BJ (cell line): ENCODE measurements around the gene FAM149B1. TPM values are rescaled to one million over a fixed set of nuclear protein-coding genes. Genes with fewer than 3 reads are reported as not detected.

Source experiments
- CTCF ChIA-PET: fragments of 350-600 bp; formaldehyde crosslinking; extraction: SDS; loops from one replicate; lab custom pipeline; 2021; ENCODE audit warnings: antibody characterized with exemption, inconsistent platforms; lab: Yijun Ruan, JAX
- POLR2A ChIA-PET: fragments of 300-600 bp; sonication (Branson Sonifier 250); formaldehyde crosslinking; extraction: SDS; loops from one replicate; lab custom pipeline; 2021; ENCODE audit warnings: antibody characterized with exemption; lab: Charles Lee
- DNase-seq: peaks from one replicate; pipeline ENCODE4 v3.0.0-alpha.2; 2011; ENCODE audit warnings: low read depth
- H3K27me3 ChIP-seq: 2 replicates; pipeline ENCODE4 v1.6.0; 2011; ENCODE audit warnings: low read length; ENCODE audit not compliant: control insufficient read depth, insufficient read depth
- H3K36me3 ChIP-seq: 2 replicates; pipeline ENCODE4 v1.5.1; 2011; ENCODE audit warnings: low read length; ENCODE audit not compliant: control insufficient read depth, insufficient read depth
- H3K4me3 ChIP-seq: 2 replicates; pipeline ENCODE4 v1.5.1; 2011; ENCODE audit warnings: low read depth, mild to moderate bottlenecking, control low read depth, low read length
- polyA plus RNA-seq: library from polyadenylated mRNA; depleted of rRNA; stranded (reverse); fragments of >200 nt; gene quantifications from 2 replicates; pipeline ENCODE4 v1.2.3, GENCODE V29; 2011
- TF ChIP-seq, protein P1 (sequence below): IDR thresholded peaks from 2 replicates; pipeline ENCODE4 v1.5.1; 2011; ENCODE audit warnings: low read depth, mild to moderate bottlenecking, control low read depth, inconsistent platforms, low read length, moderate library complexity; ENCODE audit not compliant: insufficient read depth

Gene FAM149B1
- polyA plus RNA-seq, 1 experiment = 33.0 TPM

- Histone ChIP-seq H3K36me3 (no peaks in the 10 kb centered on the region), H3K4me3 (no peak overlapping the region), H3K27me3 (no peaks in the 10 kb centered on the region)
- CTCF ChIA-PET = interaction anchor here (0.6 to 1.6 kb wide), 2 partner anchors 12 to 502 kb away, joined by 3 read pairs; no protein-coding TSS in a partner anchor
- TF ChIP-seq, protein P1, sequence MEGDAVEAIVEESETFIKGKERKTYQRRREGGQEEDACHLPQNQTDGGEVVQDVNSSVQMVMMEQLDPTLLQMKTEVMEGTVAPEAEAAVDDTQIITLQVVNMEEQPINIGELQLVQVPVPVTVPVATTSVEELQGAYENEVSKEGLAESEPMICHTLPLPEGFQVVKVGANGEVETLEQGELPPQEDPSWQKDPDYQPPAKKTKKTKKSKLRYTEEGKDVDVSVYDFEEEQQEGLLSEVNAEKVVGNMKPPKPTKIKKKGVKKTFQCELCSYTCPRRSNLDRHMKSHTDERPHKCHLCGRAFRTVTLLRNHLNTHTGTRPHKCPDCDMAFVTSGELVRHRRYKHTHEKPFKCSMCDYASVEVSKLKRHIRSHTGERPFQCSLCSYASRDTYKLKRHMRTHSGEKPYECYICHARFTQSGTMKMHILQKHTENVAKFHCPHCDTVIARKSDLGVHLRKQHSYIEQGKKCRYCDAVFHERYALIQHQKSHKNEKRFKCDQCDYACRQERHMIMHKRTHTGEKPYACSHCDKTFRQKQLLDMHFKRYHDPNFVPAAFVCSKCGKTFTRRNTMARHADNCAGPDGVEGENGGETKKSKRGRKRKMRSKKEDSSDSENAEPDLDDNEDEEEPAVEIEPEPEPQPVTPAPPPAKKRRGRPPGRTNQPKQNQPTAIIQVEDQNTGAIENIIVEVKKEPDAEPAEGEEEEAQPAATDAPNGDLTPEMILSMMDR = no peak
- DNase-seq = peak; percentile 15
- POLR2A ChIA-PET = no interaction called here
Observed at GRCh38 chr10:73209705-73210104, 41.8 kb downstream of the FAM149B1 start.

DNA sequence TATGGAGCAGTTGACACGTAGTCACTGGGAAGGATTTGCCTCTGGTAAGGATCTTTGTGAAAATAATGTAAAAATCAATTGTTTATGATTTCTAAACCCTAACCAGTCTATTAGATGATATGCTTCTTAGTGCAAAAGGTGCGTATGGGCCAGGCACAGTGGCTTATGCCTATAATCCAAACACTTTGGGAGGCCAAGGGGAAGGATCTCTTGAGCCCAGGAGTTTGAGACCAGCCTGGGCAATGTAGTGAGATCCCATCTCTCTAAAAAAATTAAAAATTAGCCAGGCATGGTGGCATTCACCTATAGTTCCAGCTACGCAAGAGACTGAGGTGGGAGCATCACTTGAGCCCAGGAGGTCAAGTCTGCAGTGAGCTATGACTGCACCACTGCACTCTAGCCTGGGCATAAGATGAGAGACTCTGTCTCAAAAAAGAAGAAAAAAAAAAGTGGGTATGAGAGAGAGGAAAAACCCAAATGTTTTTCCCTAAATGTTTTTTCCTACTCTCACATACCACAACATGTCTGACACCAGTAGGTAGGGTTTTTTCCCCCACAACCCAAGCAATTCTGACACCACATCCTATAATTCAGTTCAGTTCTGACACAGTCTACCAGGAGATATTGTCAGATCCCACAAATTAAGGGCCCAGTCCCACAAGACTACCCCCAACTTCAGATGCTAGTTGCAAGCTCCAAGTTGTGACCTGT, 42.6 kb downstream of the FAM149B1 start:
- CTCF ChIA-PET = no interaction called here
- no peak for DNase-seq
- H3K4me3 ChIP-seq = no peak overlapping the region
- H3K36me3 ChIP-seq = no peaks in the 10 kb centered on the region
- H3K27me3 ChIP-seq = no peaks in the 10 kb centered on the region
- POLR2A ChIA-PET = no interaction called here
- TF ChIP-seq, protein P1 = no peak

GRCh38 chr10:73211106-73211811, 43.3 kb downstream of the FAM149B1 start:
- no peaks in the 10 kb centered on the region for H3K36me3 ChIP-seq
- ChIA-PET POLR2A (no interaction called here), CTCF (no interaction called here)
- TF ChIP-seq, protein P1 = no peak
- H3K4me3 ChIP-seq = no peak overlapping the region
- DNase-seq = no peak
- H3K27me3 ChIP-seq = no peaks in the 10 kb centered on the region

- CTCF ChIA-PET = interaction anchor here (0.6 to 1.5 kb wide), 2 partner anchors 9 to 41 kb away, joined by 3 read pairs; no protein-coding TSS in a partner anchor
- H3K27me3 ChIP-seq = no peaks in the 10 kb centered on the region
- TF ChIP-seq, protein P1 = no peak
- POLR2A ChIA-PET = no interaction called here
- no peak for DNase-seq
- no peak overlapping the region for H3K4me3 ChIP-seq
- peaks cover 3% of the 10 kb centered on the region; the same call in 1 of the 2 replicates for H3K36me3 ChIP-seq
Observed at GRCh38 chr10:73215749-73216148, 47.8 kb downstream of the FAM149B1 start.

DNA sequence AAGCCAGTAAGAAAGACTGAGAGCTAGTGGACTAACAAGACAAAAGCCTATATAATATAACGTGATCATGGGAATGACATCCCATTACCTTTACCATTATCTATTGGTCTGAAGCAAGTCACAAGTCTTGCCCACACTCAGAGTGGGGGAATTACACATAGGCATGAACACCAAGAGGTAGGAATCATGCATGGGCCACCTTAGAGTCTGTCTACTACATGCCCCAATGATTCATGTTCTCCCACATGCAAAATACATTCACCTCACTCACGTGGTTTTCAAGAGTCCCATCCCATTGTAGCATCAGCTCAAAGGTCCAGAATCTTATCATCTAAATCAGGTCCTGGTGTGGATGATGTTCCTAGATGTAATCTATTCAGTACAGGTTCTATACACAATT, 49.7 kb downstream of the FAM149B1 start:
- ChIA-PET POLR2A (no interaction called here), CTCF (interaction anchor here (1.2 to 1.7 kb wide), 3 partner anchors 10 to 29 kb away, joined by 3 to 4 read pairs (median 3); partner anchors contain the start of gene DNAJC9)
- peaks cover 3% of the 10 kb centered on the region; the same call in 1 of the 2 replicates for H3K36me3 ChIP-seq
- no peak overlapping the region for H3K4me3 ChIP-seq
- DNase-seq = no peak
- TF ChIP-seq, protein P1 = no peak
- no peaks in the 10 kb centered on the region for H3K27me3 ChIP-seq
